OCI-LY7 (cell line): Measurements from ENCODE around the gene COX6B1. TPM values are rescaled to one million over a fixed set of nuclear protein-coding genes. Genes with fewer than 3 reads are reported as not detected.
"Not testable (repeated sequence)": the region's sequence is repeated elsewhere in the genome, so short reads cannot be mapped to it uniquely, and the experiment has no call there.

Source experiments
- BruUV-seq: library from RNA; stranded (reverse); fragments of 400-500 nt; replicated peaks from 2 replicates; lab custom pipeline; 2021; lab: Mats Ljungman, UMichigan
- CTCF ChIA-PET: fragments of 300-600 bp; sonication (Branson Sonifier 250); formaldehyde crosslinking; loops from one replicate; lab custom pipeline; 2022; ENCODE audit warnings: antibody characterized with exemption; ENCODE audit not compliant: unreplicated experiment; lab: Charles Lee
- POLR2A ChIA-PET: fragments of 300-600 bp; sonication (Branson Sonifier 250); formaldehyde crosslinking; loops from one replicate; lab custom pipeline; 2022; ENCODE audit warnings: antibody characterized with exemption; lab: Charles Lee
- DNase-seq: peaks from one replicate; pipeline ENCODE4 v3.0.0-alpha.2; 2015; ENCODE audit warnings: low spot score
- H2AFZ ChIP-seq: fragments of 200-600 bp; sonication (generic), shearing (Covaris generic); 2 replicates; pipeline ENCODE4 v1.6.1; 2014; ENCODE audit warnings: mild to moderate bottlenecking, antibody characterized with exemption, low read length, moderate library complexity
- H3K27ac ChIP-seq: fragments of 200-600 bp; sonication (generic); 2 replicates; pipeline ENCODE4 v1.5.1; 2014; ENCODE audit warnings: mixed run types, low read depth, mild to moderate bottlenecking, moderate library complexity, low read length, inconsistent platforms; ENCODE audit not compliant: poor library complexity, severe bottlenecking
- H3K36me3 ChIP-seq: fragments of 200-600 bp; sonication (generic); 2 replicates; pipeline ENCODE4 v1.6.1; 2014; ENCODE audit warnings: mild to moderate bottlenecking, antibody characterized with exemption, low read length, moderate library complexity, mixed read lengths; ENCODE audit not compliant: insufficient read depth
- H3K4me1 ChIP-seq: fragments of 200-600 bp; sonication (generic); 2 replicates; pipeline ENCODE4 v1.5.1; 2014; ENCODE audit warnings: mild to moderate bottlenecking, low read length; ENCODE audit not compliant: insufficient read depth, poor library complexity, severe bottlenecking
- H3K4me2 ChIP-seq: fragments of 200-600 bp; sonication (generic); 2 replicates; pipeline ENCODE4 v1.6.1; 2014; ENCODE audit warnings: mild to moderate bottlenecking, low read length
- H3K4me3 ChIP-seq: fragments of 200-600 bp; sonication (generic); 2 replicates; pipeline ENCODE4 v1.5.1; 2014; ENCODE audit warnings: mild to moderate bottlenecking, low read depth, low read length; ENCODE audit not compliant: poor library complexity, severe bottlenecking
- H3K79me2 ChIP-seq: fragments of 200-600 bp; sonication (generic); 2 replicates; pipeline ENCODE4 v1.6.1; 2016; ENCODE audit warnings: low read depth, mild to moderate bottlenecking, low read length, moderate library complexity, mixed read lengths; ENCODE audit not compliant: insufficient read depth
- H3K9me2 ChIP-seq: fragments of 200-600 bp; sonication (generic); 2 replicates; pipeline ENCODE4 v1.6.1; 2016; ENCODE audit warnings: mild to moderate bottlenecking, low read length, mixed read lengths; ENCODE audit not compliant: insufficient read depth
- H3K9me3 ChIP-seq: fragments of 200-600 bp; sonication (generic); 2 replicates; pipeline ENCODE4 v1.6.1; 2014; ENCODE audit warnings: mild to moderate bottlenecking, mixed run types, low read length, mixed read lengths
- H4K20me1 ChIP-seq: fragments of 200-600 bp; sonication (generic); 2 replicates; pipeline ENCODE4 v1.6.1; 2014; ENCODE audit warnings: mild to moderate bottlenecking, antibody characterized with exemption, low read length, moderate library complexity, mixed read lengths; ENCODE audit not compliant: insufficient read depth
- EZH2phosphoT487 ChIP-seq: fragments of 200-600 bp; sonication (generic); IDR thresholded peaks from 2 replicates; pipeline ENCODE4 v1.6.1; 2018; ENCODE audit warnings: low read depth, borderline replicate concordance, mild to moderate bottlenecking, mixed run types, antibody characterized with exemption, low read length, moderate library complexity, mixed read lengths
- intact Hi-C: fragments of 100-400 bp; cut with micrococcal nuclease; formaldehyde crosslinking; loops from one replicate; pipeline ENCODE4 v1.10.0; 2022; ENCODE audit not compliant: unreplicated experiment
- total RNA-seq, 2 experiments: library from RNA; depleted of rRNA in 1 of 2; stranded (reverse); fragments of >200 nt in 1 of 2; shearing (Covaris generic) in 1 of 2; gene quantifications; 2 replicates each; pipeline ENCODE4 v1.2.3, GENCODE V29; 2014 to 2022
- TF ChIP-seq, protein P1 (sequence below): fragments of 200-600 bp; sonication (generic); conservative IDR thresholded peaks from 2 replicates; pipeline ENCODE4 v1.5.1; 2014; ENCODE audit warnings: mild to moderate bottlenecking, antibody characterized with exemption, low read length, moderate library complexity, mixed read lengths

COX6B1 gene
- total RNA-seq, 2 experiments from 2014 or later = 373 to 536 TPM

DNA sequence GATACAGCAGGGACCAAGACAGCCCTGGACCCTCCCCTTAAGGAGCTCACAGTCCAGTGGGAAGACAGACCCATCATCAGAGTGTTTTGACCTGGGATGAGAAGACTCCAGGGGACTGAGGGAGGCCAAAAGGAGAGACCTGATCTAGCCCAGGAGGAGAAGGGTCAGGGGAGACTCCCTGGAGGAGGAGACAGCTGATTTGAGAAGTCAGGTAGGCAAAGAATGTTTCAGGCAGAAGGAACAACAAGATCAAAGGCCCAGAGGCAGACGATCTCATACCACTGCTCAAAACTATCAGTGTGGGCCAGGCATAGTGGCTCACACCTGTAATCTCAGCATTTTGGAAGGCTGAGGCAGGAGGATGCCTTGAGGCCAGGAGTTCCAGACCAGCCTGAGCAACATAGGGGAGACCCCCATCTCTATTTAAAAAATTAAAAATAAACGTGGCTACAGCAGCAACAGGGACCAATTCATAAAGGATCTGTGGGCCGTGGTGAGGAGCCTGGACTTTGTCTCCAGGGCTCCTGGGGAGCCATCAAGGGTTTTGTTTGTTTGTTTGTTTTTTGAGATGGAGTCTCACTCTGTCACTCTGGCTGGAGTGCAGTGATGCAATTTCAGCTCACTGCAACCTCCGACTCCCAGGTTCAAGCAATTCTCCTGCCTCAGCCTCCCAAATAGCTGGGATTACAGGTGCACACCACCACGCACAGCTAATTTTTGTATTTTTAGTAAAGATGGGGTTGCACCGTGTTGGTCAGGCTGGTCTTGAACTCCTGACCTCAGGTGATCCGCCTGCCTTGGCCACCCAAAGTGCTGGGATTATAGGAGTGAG is 2.2 kb upstream of the COX6B1 start:
- POLR2A ChIA-PET = interaction anchor here (0.9 to 1.3 kb wide), 3 partner anchors 99 to 102 kb away, joined by 3 to 4 read pairs (median 3); partner anchors contain the start of genes LIN37, PSENEN and U2AF1L4
- no peak for DNase-seq
- no TSS peak for BruUV-seq
- CTCF ChIA-PET = no interaction called here
- peak overlapping the region; percentile 89; the same call in 1 of the 2 replicates for H2AFZ ChIP-seq
- TF ChIP-seq, protein P1, sequence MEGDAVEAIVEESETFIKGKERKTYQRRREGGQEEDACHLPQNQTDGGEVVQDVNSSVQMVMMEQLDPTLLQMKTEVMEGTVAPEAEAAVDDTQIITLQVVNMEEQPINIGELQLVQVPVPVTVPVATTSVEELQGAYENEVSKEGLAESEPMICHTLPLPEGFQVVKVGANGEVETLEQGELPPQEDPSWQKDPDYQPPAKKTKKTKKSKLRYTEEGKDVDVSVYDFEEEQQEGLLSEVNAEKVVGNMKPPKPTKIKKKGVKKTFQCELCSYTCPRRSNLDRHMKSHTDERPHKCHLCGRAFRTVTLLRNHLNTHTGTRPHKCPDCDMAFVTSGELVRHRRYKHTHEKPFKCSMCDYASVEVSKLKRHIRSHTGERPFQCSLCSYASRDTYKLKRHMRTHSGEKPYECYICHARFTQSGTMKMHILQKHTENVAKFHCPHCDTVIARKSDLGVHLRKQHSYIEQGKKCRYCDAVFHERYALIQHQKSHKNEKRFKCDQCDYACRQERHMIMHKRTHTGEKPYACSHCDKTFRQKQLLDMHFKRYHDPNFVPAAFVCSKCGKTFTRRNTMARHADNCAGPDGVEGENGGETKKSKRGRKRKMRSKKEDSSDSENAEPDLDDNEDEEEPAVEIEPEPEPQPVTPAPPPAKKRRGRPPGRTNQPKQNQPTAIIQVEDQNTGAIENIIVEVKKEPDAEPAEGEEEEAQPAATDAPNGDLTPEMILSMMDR = no peak
- TF ChIP-seq EZH2phosphoT487 = no peak
- H3K4me3 ChIP-seq = no peak overlapping the region
- H3K4me2 ChIP-seq = no peak overlapping the region
- H3K79me2 ChIP-seq = peaks cover 28% of the 10 kb centered on the region
- no peaks in the 10 kb centered on the region for H3K9me2 ChIP-seq
- H4K20me1 ChIP-seq = 0 out of 2 replicates have a peak, but pooled peaks cover 5% of the 10 kb centered on the region
- H3K9me3 ChIP-seq = no peaks in the 10 kb centered on the region
- no peak overlapping the region for H3K27ac ChIP-seq
- H3K4me1 ChIP-seq = peaks cover 57% of the 10 kb centered on the region
- intact Hi-C loops = loop anchor here (5.0 to 10.0 kb wide), 2 partner anchors 99 to 409 kb away; partner anchors contain the start of genes THAP8, TMEM147 and WDR62
- peaks cover 13% of the 10 kb centered on the region for H3K36me3 ChIP-seq

DNA sequence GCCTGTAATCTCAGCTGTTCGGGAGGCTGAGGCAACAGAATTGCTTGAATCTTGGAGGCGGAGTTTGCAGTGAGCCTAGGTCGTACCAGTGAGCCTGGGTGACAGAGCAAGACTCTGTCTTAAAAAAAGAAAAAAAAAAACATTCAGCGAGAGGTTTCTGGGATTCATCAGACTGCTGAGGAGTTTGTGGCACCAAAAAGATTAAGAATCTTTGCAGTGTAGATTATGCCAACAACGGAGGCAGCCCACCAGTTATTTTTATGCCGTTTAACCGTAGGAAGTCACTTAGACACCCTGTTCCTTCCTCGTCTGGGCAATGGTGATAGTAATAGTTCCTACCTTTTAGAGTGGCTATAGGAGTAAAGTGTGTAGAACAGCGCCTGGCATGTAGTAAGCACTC is 2.5 kb downstream of the COX6B1 start:
- H3K9me3 ChIP-seq = no peaks in the 10 kb centered on the region
- H3K4me1 ChIP-seq = peaks cover 16% of the 10 kb centered on the region
- no TSS peak for BruUV-seq
- H3K79me2 ChIP-seq = peaks cover 33% of the 10 kb centered on the region
- no peak for TF ChIP-seq EZH2phosphoT487
- TF ChIP-seq, protein P1 = no peak
- H3K9me2 ChIP-seq = no peaks in the 10 kb centered on the region
- H2AFZ ChIP-seq = no peak overlapping the region
- H4K20me1 ChIP-seq = 0 out of 2 replicates have a peak, but pooled peaks cover 5% of the 10 kb centered on the region
- no peak overlapping the region for H3K27ac ChIP-seq
- ChIA-PET CTCF (no interaction called here), POLR2A (no interaction called here)
- no peak for DNase-seq
- H3K36me3 ChIP-seq = peaks cover 47% of the 10 kb centered on the region
- peak overlapping the region; percentile 84; the same call in 1 of the 2 replicates for H3K4me2 ChIP-seq
- intact Hi-C loops = no loop called here
- H3K4me3 ChIP-seq = no peak overlapping the region

DNA sequence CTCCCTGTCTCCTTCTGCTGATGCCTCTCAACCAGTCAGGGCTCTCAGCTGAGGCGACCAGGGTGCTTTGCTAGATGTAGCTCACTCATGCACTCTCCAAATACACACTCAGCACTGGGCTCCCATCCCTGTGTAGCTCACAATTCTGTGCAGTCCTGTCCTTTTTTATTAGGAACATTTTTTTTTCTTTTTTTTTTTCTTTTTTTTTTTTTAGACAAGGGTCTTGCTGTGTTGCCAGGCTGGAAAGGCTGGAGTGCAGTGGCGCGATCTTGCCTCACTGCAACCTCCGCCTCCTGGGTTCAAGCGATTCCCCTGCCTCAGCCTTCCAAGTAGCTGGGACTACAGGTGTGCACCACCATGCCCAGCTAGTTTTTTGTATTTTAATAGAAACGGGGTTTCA is 6.7 kb downstream of the COX6B1 start:
- CTCF ChIA-PET, DNase-seq, H2AFZ ChIP-seq, H3K4me2 ChIP-seq, H3K4me3 ChIP-seq, H4K20me1 ChIP-seq, H3K4me1 ChIP-seq, BruUV-seq, H3K9me3 ChIP-seq, intact Hi-C loops, H3K9me2 ChIP-seq, H3K27ac ChIP-seq: not testable (repeated sequence)
- POLR2A ChIA-PET = interaction anchor here (1.0 kb wide), 1 partner anchor 11 kb away, joined by 3 read pairs; no protein-coding TSS in a partner anchor
- Histone ChIP-seq H3K79me2 (peaks cover 16% of the 10 kb centered on the region), H3K36me3 (peaks cover 82% of the 10 kb centered on the region)
